GM04504 (cell line): ENCODE data around the gene VCL.
"Not testable (repeated sequence)": the region's sequence is repeated elsewhere in the genome, so short reads cannot be mapped to it uniquely, and the experiment has no call there.

ENCODE experiments used
- DNase-seq: peaks from one replicate; pipeline ENCODE4 v3.0.0-alpha.2; 2012; ENCODE audit warnings: low read depth

Gene VCL

GRCh38 chr10:74006269-74006668 lies 8.4 kb downstream of the VCL start:
- no peak for DNase-seq

- DNase-seq: peak; percentile 77
These were observed 10.4 kb downstream of the VCL start for GRCh38 chr10:74008212-74008731.

GRCh38 chr10:74011017-74011416 lies 13.1 kb downstream of the VCL start:
- DNase-seq: no peak

- peak; percentile 85 for DNase-seq
These were observed 13.9 kb downstream of the VCL start for GRCh38 chr10:74011770-74012169.

- no peak for DNase-seq
These were observed 14.6 kb downstream of the VCL start for GRCh38 chr10:74012480-74012879.

GRCh38 chr10:74013004-74013403 lies 15.1 kb downstream of the VCL start:
- no peak for DNase-seq

- DNase-seq: not testable (repeated sequence)
These were observed 16.7 kb downstream of the VCL start for GRCh38 chr10:74014574-74014973.

- DNase-seq: no peak
These were observed 20.3 kb downstream of the VCL start for GRCh38 chr10:74018241-74018640.

- DNase-seq: peak; percentile 54
These were observed 23.5 kb downstream of the VCL start for GRCh38 chr10:74021248-74022055.

- DNase-seq: no peak
These were observed 25.2 kb downstream of the VCL start for GRCh38 chr10:74022926-74023629.

- no peak for DNase-seq
These were observed 26.7 kb downstream of the VCL start for GRCh38 chr10:74024600-74024999.

- DNase-seq: no peak
These were observed 27.6 kb downstream of the VCL start for GRCh38 chr10:74025380-74025978.

- DNase-seq: no peak
These were observed 28.6 kb downstream of the VCL start for GRCh38 chr10:74026428-74027015.

- DNase-seq: no peak
These were observed 29.8 kb downstream of the VCL start for GRCh38 chr10:74027702-74028101.

- no peak for DNase-seq
These were observed 32.0 kb downstream of the VCL start for GRCh38 chr10:74029943-74030342.

GRCh38 chr10:74032208-74032607 lies 34.3 kb downstream of the VCL start:
- DNase-seq: not testable (repeated sequence)

GRCh38 chr10:74032900-74033655 lies 35.2 kb downstream of the VCL start:
- DNase-seq: no peak

GRCh38 chr10:74033702-74034101 lies 35.8 kb downstream of the VCL start:
- DNase-seq: no peak

- no peak for DNase-seq
These were observed 36.4 kb downstream of the VCL start for GRCh38 chr10:74034301-74034700.

- DNase-seq: no peak
These were observed 37.4 kb downstream of the VCL start for GRCh38 chr10:74035303-74035702.

GRCh38 chr10:74036474-74036873 lies 38.6 kb downstream of the VCL start:
- DNase-seq: no peak
